Kasumi-1 (cell line): Measurements from ENCODE around the gene SYT8.

Source experiments
- DNase-seq, 2 experiments: peaks; one replicate each; lab custom pipeline; 2025; lab: John Stamatoyannopoulos, UW

Gene SYT8

GRCh38 chr11:1860108-1860507 is 25.3 kb downstream of the SYT8 start:
- DNase-seq, result no peak

GRCh38 chr11:1861435-1862411 is 26.9 kb downstream of the SYT8 start:
- DNase-seq, result no peak

GRCh38 chr11:1862588-1863351 is 28.0 kb downstream of the SYT8 start:
- no peak for DNase-seq

- DNase-seq, result peak; percentile 27 to 52
Observed at GRCh38 chr11:1863352-1864216, 28.8 kb downstream of the SYT8 start.

- no peak for DNase-seq
Observed at GRCh38 chr11:1864231-1864630, 29.4 kb downstream of the SYT8 start.

GRCh38 chr11:1864831-1865665 is 30.3 kb downstream of the SYT8 start:
- DNase-seq, result no peak

- DNase-seq, result no peak
Observed at GRCh38 chr11:1866226-1866625, 31.4 kb downstream of the SYT8 start.

GRCh38 chr11:1866776-1867175 is 32.0 kb downstream of the SYT8 start:
- no peak for DNase-seq

- DNase-seq, result no peak
Observed at GRCh38 chr11:1867381-1867780, 32.6 kb downstream of the SYT8 start.

- no peak for DNase-seq
Observed at GRCh38 chr11:1868056-1868635, 33.4 kb downstream of the SYT8 start.

GRCh38 chr11:1868636-1869291 is 34.0 kb downstream of the SYT8 start:
- DNase-seq, result no peak

GRCh38 chr11:1869427-1870325 is 34.9 kb downstream of the SYT8 start:
- peak; percentile 22 to 57 for DNase-seq

- DNase-seq, result no peak
Observed at GRCh38 chr11:1870326-1870696, 35.5 kb downstream of the SYT8 start.

GRCh38 chr11:1870721-1871466 is 36.1 kb downstream of the SYT8 start:
- no peak for DNase-seq

- DNase-seq, result no peak
Observed at GRCh38 chr11:1871531-1871930, 36.7 kb downstream of the SYT8 start.

GRCh38 chr11:1872267-1872985 is 37.6 kb downstream of the SYT8 start:
- no peak for DNase-seq

GRCh38 chr11:1873048-1873812 is 38.4 kb downstream of the SYT8 start:
- no peak for DNase-seq
